Left lung (tissue), 10 donors: Measurements from ENCODE around the gene RYR2. TPM values are rescaled to one million over a fixed set of nuclear protein-coding genes. Genes with fewer than 3 reads are reported as not detected.

Experiments
- ATAC-seq: fragments of 200-7000 bp; cut with Tn5 transposase; one replicate; pipeline ENCODE4 v1.9.1; 2020; ENCODE audit warnings: moderate library complexity
- DNase-seq, 4 donors: peaks; one replicate each; pipeline ENCODE4 v3.0.0-alpha.2; 2013 to 2020
- H3K27ac ChIP-seq, 2 donors: fragments of 200-600 bp; sonication (generic) in 1 of 2; one replicate each; pipeline versions ENCODE4 v1.5.0 to v1.8.0; 2020 to 2021
- H3K27me3 ChIP-seq, 2 donors: fragments of 200-600 bp; sonication (generic) in 1 of 2; one replicate each; pipeline versions ENCODE4 v1.5.0 to v1.8.0; 2020 to 2021
- H3K36me3 ChIP-seq, 2 donors: fragments of 200-600 bp; sonication (generic) in 1 of 2; one replicate each; pipeline versions ENCODE4 v1.5.0 to v1.8.0; 2020 to 2021
- H3K4me1 ChIP-seq, 2 donors: fragments of 200-600 bp; one replicate each; pipeline ENCODE4 v1.8.0; 2021
- H3K4me3 ChIP-seq, 2 donors: fragments of 200-600 bp; sonication (generic) in 1 of 2; one replicate each; pipeline versions ENCODE4 v1.5.0 to v1.8.0; 2020 to 2021; ENCODE audit warnings: mild to moderate bottlenecking in 1 of 2
- H3K9me3 ChIP-seq, 2 donors: fragments of 200-600 bp; sonication (generic) in 1 of 2; one replicate each; pipeline versions ENCODE4 v1.5.0 to v1.8.0; 2020 to 2021
- CTCF ChIP-seq, 2 donors: fragments of 200-600 bp; sonication (generic) in 1 of 2; IDR thresholded peaks; one replicate each; pipeline versions ENCODE4 v1.5.0 to v1.8.0; 2021; ENCODE audit warnings: antibody characterized with exemption in 2 of 2
- intact Hi-C, 2 donors: fragments of 100-400 bp; cut with DNase I; formaldehyde crosslinking; loops; one replicate each; pipeline versions ENCODE4 v1.11.2 to v1.14.2; 2022
- polyA plus RNA-seq, 6 donors: library from polyadenylated mRNA; unstranded; fragments of 120-200 nt; gene quantifications; one replicate each; pipeline ENCODE4 v1.2.1, GENCODE V29; 2013; ENCODE audit not compliant: insufficient read length in 6 of 6
- total RNA-seq, 2 donors: library from RNA; stranded (reverse); fragmentation: NEBNext Ultra II Directional; extraction: Animal tissue kit (Norgen Biotek cat#: 25700); gene quantifications; one replicate each; pipeline ENCODE4 v1.2.1, GENCODE V29; 2021
- donor health status: DM: no; HTN: yes; CAD: no.
- donor health status: DM: no; HTN: no; CAD: no.

The RYR2 gene
- total and polyA plus RNA-seq, 8 donors: 4.7 to 10.3 (median 7.6) TPM

GRCh38 chr1:237042892-237043576 lies 1.1 kb downstream of the RYR2 start:
- H3K9me3 ChIP-seq: no peaks in the 10 kb centered on the region
- intact Hi-C loops: no loop called here
- no peaks in the 10 kb centered on the region for H3K4me1 ChIP-seq
- H3K4me3 ChIP-seq: peak overlapping the region; percentile 40 to 42
- peaks cover 26 to 77% of the 10 kb centered on the region in 2 donors for H3K27me3 ChIP-seq
- no peak for TF ChIP-seq CTCF (IDR thresholded peaks at IDR 0.05)
- DNase-seq: peak in 1 of 4 donors; percentile 80
- no peak overlapping the region for H3K27ac ChIP-seq
- no peaks in the 10 kb centered on the region for H3K36me3 ChIP-seq
- ATAC-seq: peak; percentile 62

- peak overlapping the region in 1 of 2 donors; percentile 42 for H3K4me3 ChIP-seq
- intact Hi-C loops: no loop called here
- no peak for ATAC-seq
These were observed 2.1 kb downstream of the RYR2 start for GRCh38 chr1:237043846-237044636.

GRCh38 chr1:237045278-237046016 lies 3.5 kb downstream of the RYR2 start:
- DNase-seq: no peak
- no peaks in the 10 kb centered on the region for H3K36me3 ChIP-seq
- no peak overlapping the region for H3K27ac ChIP-seq
- TF ChIP-seq CTCF (IDR thresholded peaks at IDR 0.05): no peak
- intact Hi-C loops: no loop called here
- no peaks in the 10 kb centered on the region for H3K4me1 ChIP-seq
- ATAC-seq: no peak
- peaks cover 25 to 63% of the 10 kb centered on the region in 2 donors for H3K27me3 ChIP-seq
- H3K4me3 ChIP-seq: no peak overlapping the region
- no peaks in the 10 kb centered on the region for H3K9me3 ChIP-seq

More at GRCh38 chr1:237043846-237044636, 2.1 kb downstream of the RYR2 start:
- DNase-seq: no peak
- Histone ChIP-seq H3K9me3 (no peaks in the 10 kb centered on the region), H3K27me3 (peaks cover 26 to 77% of the 10 kb centered on the region in 2 donors), H3K36me3 (no peaks in the 10 kb centered on the region), H3K27ac (no peak overlapping the region), H3K4me1 (no peaks in the 10 kb centered on the region)
- TF ChIP-seq CTCF (IDR thresholded peaks at IDR 0.05): no peak

- no peaks in the 10 kb centered on the region for H3K36me3 ChIP-seq
- ATAC-seq (no peak), DNase-seq (no peak)
- intact Hi-C loops: no loop called here
- H3K9me3 ChIP-seq: no peaks in the 10 kb centered on the region
- H3K27me3 ChIP-seq: peaks cover under 1 to 34% of the 10 kb centered on the region in 2 donors
- no peak overlapping the region for H3K27ac ChIP-seq
- TF ChIP-seq CTCF (IDR thresholded peaks at IDR 0.05): no peak
- no peaks in the 10 kb centered on the region for H3K4me1 ChIP-seq
- H3K4me3 ChIP-seq: no peak overlapping the region
These were observed 6.8 kb downstream of the RYR2 start for GRCh38 chr1:237048803-237049202.

- H3K27ac ChIP-seq: no peak overlapping the region
- no peak for TF ChIP-seq CTCF (IDR thresholded peaks at IDR 0.05)
- no peak for DNase-seq
- no peaks in the 10 kb centered on the region for H3K4me1 ChIP-seq
- no peak overlapping the region for H3K4me3 ChIP-seq
- intact Hi-C loops: no loop called here
- no peaks in the 10 kb centered on the region for H3K36me3 ChIP-seq
- peaks cover 0 to 22% of the 10 kb centered on the region in 2 donors for H3K27me3 ChIP-seq
- no peaks in the 10 kb centered on the region for H3K9me3 ChIP-seq
- no peak for ATAC-seq
These were observed 8.2 kb downstream of the RYR2 start for GRCh38 chr1:237050185-237050584.
